ENCODE results near the gene MAZ.
"Not testable (repeated sequence)": the region's sequence is repeated elsewhere in the genome, so short reads cannot be mapped to it uniquely, and the experiment has no call there.

MAZ gene

DNA sequence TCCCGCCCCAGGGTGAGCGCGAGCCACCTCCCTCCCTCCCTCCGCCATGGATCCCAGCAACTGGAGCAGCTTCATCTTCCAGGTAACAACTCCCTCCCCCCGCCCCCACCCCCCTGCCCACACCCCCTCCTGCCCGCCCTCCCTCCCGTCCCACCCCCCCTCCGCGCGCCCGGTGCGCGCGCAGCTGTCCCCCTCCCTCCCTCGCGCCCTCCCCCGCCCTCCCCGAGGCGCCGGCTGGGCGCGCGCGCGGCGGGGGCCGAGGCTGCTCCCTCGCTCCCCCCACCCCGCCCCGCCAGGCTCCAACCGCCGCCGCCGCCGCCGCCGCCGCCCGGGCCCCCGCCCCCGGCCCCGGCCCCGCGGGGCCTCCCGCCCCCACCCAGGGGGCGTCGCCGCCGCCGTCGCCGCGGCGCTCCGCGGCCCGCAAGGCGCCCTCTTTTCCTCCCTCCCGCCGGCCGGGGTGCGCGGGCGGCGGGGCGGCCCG is at the start of gene MAZ:
TSS of gene MAZ (plus strand) at position 431 of the 481 bp plus-strand sequence. CDS start 173 bp downstream, outside the sequence.
- DNase-seq = no peak

- DNase-seq = no peak
These were observed 49.7 kb upstream of the MAZ start for GRCh38 chr16:29756654-29757053.

DNA sequence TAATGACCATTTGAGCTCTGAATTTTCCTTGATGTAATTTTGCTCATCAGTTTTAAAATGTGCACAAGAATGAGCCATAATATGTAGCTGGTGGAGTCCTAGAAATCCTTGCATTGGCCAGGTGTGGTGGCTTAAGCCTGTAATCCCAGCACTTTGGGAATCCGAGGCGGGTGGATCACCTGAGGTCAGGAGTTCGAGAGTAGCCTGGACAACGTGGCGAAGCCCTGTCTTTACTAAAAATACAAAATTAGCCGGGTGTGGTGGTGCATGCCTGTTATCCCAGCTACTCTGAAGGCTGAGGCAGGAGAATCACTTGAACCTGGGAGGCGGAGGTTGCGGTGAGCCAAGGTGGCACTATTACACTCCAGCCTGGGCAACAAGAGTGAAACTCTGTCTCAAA is 49.2 kb upstream of the MAZ start:
- not testable (repeated sequence) for DNase-seq

DNA sequence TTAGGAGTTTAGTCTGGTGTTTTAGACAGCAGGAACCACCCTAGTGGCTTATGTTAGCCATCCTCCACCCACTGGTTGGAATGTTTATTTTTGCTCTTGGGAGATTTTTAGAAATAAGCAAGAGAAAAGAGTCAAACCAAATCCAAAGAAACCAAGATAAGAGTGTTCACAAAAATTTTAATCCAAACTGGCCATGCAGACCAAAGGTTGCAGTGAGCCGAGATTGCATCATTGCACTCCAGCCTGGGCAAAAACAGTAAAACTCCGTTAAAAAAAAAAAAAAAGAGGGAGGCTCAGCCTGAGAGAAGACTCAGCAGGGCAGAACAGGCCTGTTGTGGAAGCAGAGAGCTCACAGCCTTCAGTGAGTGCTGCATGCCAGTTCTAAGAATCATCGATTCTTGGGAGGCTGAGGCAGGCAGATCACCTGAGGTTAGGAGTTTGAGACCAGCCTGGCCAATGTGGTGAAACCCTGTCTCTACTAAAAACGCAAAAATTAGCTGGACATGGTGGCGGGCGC is 48.3 kb upstream of the MAZ start:
- no peak for DNase-seq

DNA sequence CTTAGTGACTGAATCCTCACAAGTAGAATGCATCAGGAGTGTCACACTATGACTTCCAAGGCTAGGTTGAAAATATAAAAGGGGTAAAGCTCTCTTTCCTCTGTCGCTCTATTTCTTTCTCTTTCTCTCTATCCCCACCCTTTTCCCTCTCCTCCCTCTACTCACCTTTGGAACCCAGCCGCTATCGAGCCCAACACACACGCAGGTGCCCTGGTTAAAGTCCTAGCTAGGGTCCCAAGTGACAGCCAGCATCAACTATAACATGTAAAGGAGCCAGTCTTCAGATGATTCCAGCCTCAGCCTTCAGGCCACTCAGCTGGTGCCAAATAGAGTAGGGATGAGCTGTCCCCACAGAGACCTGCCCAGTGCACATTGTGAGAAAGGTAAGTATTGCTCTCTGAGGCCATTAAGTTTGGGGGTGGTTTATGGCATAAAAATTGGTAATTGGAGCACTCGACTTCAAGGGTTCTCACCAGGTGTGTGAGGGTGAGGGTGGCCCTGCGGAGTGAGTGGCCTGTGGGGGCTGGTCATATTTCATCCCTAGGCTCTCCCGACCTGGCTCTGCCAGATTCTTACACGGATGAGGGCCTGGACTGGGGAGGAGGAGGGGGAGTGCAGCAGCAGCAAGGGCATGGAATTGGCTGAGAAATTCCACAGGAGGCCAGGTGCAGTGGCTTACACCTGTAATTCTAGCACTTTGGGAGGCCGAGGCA is 45.6 kb upstream of the MAZ start:
- DNase-seq = peak; percentile 92

DNA sequence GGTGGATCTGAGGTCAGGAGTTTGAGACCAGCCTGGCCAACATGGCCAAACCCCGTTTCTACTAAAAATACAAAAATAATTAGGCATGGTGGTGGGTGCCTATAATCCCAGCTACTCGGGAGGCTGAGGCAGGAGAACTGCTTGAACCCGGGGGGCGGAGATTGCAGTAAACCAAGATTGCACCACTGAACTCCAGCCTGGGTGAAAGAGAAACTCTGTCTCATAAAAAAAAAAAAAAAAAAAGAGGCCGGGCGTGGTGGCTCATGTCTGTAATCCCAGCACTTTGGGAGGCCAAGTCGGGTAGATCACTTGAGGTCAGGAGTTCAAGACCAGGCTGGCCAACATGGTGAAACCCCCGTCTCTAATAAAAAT is 45.1 kb upstream of the MAZ start:
- not testable (repeated sequence) for DNase-seq

DNA sequence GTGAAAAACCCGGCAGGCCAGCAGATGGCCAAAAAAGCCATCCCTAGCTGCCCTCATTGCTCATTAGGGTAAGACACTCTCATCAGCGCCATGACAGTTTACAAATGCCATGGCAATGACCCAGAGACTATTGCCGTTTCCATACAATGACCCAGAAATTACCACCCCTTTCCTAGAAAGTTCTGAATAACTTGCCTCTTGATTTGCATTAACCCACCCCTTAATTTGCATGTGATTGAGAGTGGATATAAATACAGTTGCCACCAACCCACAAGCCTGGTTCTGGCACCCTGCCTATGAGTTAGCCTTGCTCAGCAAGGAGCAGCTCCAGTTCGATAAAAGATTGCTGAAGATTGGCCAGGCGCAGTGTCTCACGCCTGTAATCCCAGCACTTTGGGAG is 44.4 kb upstream of the MAZ start:
- no peak for DNase-seq

DNA sequence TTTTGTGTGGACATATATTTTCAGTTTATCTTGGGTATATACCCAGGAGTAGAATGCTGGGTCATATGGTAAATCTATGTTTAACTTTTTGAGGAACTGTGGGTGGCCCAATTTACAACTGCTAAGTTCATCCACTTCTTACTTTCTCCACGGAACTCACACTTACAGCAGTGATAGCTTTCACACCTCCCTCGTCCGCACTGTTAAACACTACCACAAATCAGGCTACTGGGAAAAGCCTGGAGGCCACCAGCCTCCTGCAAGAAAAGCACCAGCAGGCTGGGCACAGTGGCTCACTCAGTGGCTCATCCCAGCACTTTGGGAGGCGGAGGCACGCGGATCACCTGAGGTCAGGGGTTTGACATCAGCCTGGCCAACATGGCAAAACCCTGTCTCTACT is 43.0 kb upstream of the MAZ start:
- DNase-seq = no peak

- peak; percentile 96 for DNase-seq
These were observed 40.9 kb upstream of the MAZ start for GRCh38 chr16:29765167-29766032.

DNA sequence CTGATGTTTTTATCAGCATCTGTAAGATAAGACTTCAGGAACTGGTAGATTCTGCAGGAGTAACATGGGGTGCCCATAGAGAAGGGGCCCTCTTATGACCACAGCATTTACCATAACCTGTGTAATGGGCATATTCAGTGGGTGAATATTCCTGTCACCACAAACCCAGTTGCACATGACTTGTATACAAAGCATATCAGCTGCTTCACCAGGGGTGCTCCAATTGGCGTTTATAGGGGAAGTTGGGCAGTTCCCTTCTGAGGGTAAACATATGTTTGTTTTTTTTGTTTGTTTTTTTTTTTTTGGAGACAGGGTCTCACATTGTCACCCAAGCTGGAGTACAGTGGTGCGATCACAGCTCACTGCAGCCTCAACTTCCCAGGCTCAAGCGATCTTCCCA is 39.8 kb upstream of the MAZ start:
- no peak for DNase-seq

- no peak for DNase-seq
These were observed 39.3 kb upstream of the MAZ start for GRCh38 chr16:29767062-29767461.

- no peak for DNase-seq
These were observed 36.8 kb upstream of the MAZ start for GRCh38 chr16:29769507-29769906.

DNA sequence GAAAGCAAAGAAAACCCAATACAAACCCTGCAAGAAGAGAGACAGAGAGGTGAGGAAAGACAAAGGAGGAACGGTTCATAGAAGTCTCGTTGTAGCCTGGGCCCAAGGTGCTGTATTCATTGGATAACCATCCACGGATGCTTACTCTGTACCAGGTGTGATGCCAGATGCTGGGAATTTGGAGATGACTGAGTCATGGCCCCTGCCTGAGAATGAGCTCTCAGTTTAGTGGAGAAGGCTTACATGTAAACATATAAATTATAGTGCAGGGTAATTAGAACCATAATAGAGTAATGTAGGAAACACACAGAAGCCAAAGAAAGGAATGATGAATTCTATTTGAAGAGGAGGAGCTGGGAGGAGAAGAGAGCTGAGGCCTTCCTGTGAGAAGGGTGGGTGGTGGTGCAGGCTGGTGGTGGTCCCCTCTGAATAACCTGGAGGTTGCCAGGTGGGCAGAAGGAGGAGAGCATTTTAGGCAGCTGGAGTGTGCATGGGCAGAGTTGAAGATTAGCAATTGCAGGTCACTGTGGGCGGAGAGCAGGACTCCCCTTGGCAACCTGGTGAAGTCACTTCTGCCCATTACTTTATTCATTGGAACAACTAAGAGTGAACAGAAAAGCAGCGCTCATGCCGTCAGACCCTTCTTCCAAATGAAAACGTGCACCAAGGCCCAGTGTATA is 35.9 kb upstream of the MAZ start:
- no peak for DNase-seq

- DNase-seq = not testable (repeated sequence)
These were observed 34.0 kb upstream of the MAZ start for GRCh38 chr16:29772330-29772729.

- no peak for DNase-seq
These were observed 31.6 kb upstream of the MAZ start for GRCh38 chr16:29774730-29775129.

DNA sequence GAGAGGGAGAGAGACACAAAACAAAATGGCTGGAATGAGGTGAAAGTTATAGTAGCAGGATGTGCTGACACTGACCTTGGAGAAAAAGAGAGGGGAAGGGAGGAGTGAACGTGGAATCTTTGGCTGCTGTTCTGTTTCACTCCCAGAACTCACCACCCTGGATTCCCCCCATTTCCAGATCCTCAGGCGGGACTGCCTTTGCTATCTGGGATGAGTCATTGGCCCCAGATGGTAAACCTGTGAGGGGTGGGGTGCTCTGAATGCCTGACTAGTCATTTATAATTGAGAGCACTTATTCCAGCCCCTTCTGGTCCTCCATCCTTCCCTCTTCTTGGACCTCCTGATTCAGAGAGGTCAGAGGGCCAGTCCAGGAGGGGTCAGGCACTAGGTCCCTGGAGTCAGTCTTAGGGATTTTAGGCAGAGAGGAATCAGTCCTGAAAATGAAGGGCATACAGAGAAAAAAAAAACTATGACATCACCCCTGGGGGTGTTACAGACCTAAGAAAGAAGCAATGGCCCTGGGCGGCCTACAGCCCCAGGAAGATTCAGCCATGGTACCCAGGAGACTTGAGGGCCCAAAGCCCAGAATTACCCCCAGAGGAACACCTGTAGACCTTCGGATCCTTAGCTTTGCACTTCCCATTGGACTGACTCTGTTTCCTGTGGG is 30.5 kb upstream of the MAZ start:
- no peak for DNase-seq

DNA sequence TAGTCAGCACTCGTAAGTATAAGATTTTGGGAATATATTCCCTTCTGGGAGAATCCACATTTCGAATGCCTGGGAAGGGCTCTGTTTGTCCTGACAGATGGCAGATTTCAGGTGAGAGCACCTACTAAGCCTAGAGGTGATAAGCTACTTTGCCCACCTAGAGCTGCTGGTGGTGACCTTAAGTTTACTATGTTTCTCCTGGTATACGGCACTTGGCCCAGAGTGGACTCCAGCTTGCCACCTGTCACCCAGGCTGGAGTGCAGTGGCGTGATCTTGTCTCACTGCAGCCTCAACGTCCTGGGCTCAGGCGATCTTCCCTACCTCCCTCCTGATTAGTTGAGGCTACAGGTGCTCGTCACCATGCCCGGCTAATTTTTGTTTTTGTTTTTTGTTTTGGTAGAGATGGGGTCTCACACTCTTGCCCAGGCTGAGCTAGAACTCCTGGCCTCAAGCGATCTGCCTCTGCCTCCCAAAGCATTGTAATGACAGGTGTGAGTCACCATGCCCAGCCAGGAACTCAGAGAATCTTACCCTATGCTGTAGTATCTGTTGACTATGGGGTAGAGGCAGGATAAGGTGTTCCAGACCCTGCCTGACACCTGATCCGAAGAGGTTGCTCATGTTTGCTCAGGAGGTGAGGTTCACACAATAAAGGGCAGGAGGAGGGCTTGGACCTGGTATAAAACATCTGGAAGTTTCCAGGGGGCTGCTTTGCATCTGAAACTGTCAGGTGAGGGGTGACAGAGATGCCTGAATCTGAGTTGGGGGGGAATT is 28.6 kb upstream of the MAZ start, which contains the start of gene ZG16:
TSS of gene ZG16 (plus strand) at position 681 of the 775 bp plus-strand sequence. CDS start 1,011 bp downstream, outside the sequence.
- peak; percentile 23 for DNase-seq

GRCh38 chr16:29779474-29779873 is 26.9 kb upstream of the MAZ start:
- no peak for DNase-seq

DNA sequence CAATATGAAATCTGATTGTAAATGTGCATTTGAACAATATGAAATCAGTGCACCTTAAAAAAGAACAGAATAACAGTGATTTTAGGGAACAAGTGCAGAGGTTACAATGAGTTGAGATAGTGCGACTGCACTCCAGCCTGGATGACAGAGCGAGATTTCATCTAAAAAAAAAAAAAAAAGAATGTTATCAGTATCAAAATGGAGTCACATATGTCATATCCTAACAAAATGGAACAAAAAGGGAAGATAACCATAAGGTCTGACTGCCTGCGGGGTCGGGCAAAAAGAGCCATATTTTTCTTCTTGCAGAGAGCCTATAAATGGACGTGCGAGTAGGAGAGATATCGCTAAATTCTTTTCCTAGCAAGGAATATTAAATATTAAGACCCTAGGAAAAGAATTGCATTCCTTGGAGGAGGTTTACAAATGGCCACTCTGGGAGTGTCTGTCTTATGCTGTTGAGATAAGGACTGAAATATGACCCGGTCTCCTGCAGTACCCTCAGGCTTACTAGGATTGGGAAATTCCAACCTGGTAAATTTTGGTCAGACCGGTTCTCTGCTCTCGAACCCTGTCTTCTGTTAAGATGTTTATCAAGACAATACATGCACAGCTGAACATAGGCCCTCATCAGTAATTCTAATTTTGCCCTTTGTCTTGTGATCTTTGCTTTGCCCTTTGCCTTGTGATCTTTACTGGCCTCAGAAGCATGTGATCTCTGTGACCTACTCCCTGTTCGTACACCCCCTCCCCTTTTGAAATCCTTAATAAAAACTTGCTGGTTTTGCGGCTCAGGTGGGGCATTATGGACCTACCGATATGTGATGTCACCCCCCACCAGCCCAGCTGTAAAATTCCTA is 23.0 kb upstream of the MAZ start:
- not testable (repeated sequence) for DNase-seq

DNA sequence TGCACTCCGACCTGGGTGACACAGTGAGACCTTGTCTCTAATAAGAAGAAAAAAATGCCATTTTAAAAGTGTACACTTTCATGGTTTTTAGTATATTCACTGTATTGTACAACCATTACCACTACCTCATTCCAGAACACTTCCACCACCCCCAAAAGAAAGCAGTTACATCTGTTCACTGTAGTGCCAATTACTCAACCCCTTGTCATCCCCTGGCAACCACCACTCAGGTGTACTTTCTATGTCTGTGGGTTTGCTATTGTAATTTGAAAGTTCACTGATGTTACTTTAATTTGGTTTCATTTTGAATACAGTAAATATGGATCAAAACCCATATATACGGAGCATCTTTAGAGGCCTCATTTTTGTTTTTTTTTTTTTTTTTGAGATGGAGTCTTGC is 22.2 kb upstream of the MAZ start:
- DNase-seq = no peak

All from NCI-H2029 treated with DMSO at 0.1 percent for 48 hours (cell line).